ENCODE results near the gene BEST4.

DNA sequence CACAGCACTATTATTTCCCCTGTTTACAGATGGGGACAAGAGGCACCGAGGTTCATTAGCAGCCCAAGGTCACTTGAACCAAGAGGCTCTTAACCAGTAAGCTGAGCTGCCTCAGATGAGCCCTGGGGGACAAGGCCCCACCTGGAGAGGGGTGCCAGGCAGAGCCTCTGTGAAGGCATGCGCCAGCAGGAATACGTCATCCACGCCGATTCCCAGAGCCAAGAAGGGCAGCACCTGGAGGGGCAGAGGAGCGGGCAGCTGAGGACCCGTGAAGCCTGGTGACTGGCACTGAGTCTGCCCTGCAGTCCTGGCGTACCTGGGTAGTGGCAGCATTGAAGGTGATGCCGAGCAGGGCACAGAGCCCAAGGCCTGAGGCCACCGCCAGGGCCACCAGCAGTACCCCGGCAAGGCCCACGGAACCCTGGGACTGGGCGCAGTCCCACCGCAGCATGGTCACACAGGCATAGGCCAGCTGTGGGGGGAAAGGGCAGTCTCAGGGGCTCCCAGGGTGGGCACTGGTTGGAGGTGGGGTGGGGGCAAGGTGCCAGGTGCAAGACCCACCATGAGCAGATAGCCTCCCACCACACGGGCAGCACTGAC is 41.0 kb upstream of the BEST4 start:
- no peak for TF ChIP-seq USF2 (IDR thresholded peaks at IDR 0.05; ENCODE audit: borderline replicate concordance, low read depth, low read length)
- no peak for TF ChIP-seq SMC3 (IDR thresholded peaks at IDR 0.05; ENCODE audit: low read depth, low read length)

Data from SK-N-SH (cell line).